Measurements from ENCODE around the gene ETV3L. TPM values are rescaled to one million over a fixed set of nuclear protein-coding genes. Genes with fewer than 3 reads are reported as not detected.

ETV3L gene
- total RNA-seq, 1 donor from 2014 or later, result not detected

GRCh38 chr1:157098519-157098918 lies 1.1 kb downstream of the ETV3L start:
- FAIRE-seq (no peak), DNase-seq (ENCODE audit: low read depth) (no peak)
- no peaks in the 10 kb centered on the region for H3K4me1 ChIP-seq (ENCODE audit: insufficient read depth, low read length)
- H3K27me3 ChIP-seq (ENCODE audit: insufficient read depth, low read length), result no peaks in the 10 kb centered on the region
- H2AFZ ChIP-seq (ENCODE audit: low read depth, low read length), result no peak overlapping the region
- H3K36me3 ChIP-seq (ENCODE audit: insufficient read depth, low read length), result no peaks in the 10 kb centered on the region
- TF ChIP-seq EZH2 (IDR thresholded peaks at IDR 0.05; ENCODE audit: insufficient read depth, low read length), result no peak
- H3K4me3 ChIP-seq (ENCODE audit: insufficient read depth, low read depth, low read length), result no peak overlapping the region
- H3K9ac ChIP-seq (ENCODE audit: low read length), result no peak overlapping the region
- H3K4me1 Mint-ChIP-seq (ENCODE audit: low read depth, unreplicated experiment), result peaks cover 5% of the 10 kb centered on the region
- H3K4me2 ChIP-seq (ENCODE audit: low read length), result no peak overlapping the region
- H3K79me2 ChIP-seq (ENCODE audit: insufficient read depth, low read length), result no peaks in the 10 kb centered on the region
- H3K27ac ChIP-seq (ENCODE audit: low read depth, low read length), result no peak overlapping the region
- H3K9me3 Mint-ChIP-seq (ENCODE audit: unreplicated experiment), result peaks cover 6% of the 10 kb centered on the region
- no peaks in the 10 kb centered on the region for H3K9me3 ChIP-seq (ENCODE audit: insufficient read depth, low read depth, low read length)
- H3K36me3 Mint-ChIP-seq (ENCODE audit: low read depth, unreplicated experiment), result no peaks in the 10 kb centered on the region
- H3K27me3 Mint-ChIP-seq (ENCODE audit: low read depth, unreplicated experiment), result peaks cover 17% of the 10 kb centered on the region
- H3K4me3 Mint-ChIP-seq (ENCODE audit: unreplicated experiment), result no peak overlapping the region
- H4K20me1 ChIP-seq (ENCODE audit: insufficient read depth, low read length), result no peaks in the 10 kb centered on the region
- H3K27ac Mint-ChIP-seq (ENCODE audit: unreplicated experiment), result no peak overlapping the region

GRCh38 chr1:157097692-157098091 lies 1.9 kb downstream of the ETV3L start:
- H2AFZ ChIP-seq (ENCODE audit: low read depth, low read length), result no peak overlapping the region

DNA sequence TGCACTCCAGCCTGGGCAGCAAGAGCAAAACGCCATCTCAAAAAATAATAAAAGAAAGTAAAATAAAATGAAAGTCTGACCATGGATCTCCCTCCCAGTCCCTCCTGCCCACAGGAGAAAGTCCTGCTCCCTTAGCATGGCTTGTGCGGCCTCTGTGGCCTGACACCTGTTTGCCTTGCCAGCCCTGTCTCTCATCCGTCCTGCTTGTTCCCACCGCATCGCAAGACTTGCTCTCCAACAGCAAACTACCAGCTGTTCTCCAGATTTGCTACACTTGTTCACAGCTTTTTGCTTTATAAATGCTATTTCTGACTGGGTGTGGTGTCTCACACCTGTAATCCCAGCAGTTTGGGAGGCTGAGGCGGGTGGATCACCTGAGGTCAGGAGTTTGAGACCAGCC lies 2.7 kb downstream of the ETV3L start:
- H4K20me1 ChIP-seq (ENCODE audit: insufficient read depth, low read length), result no peaks in the 10 kb centered on the region
- no peak overlapping the region for H3K27ac Mint-ChIP-seq (ENCODE audit: unreplicated experiment)
- DNase-seq (ENCODE audit: low read depth) (no peak), FAIRE-seq (no peak)
- H3K4me2 ChIP-seq (ENCODE audit: low read length), result no peak overlapping the region
- H3K27me3 ChIP-seq (ENCODE audit: insufficient read depth, low read length), result no peaks in the 10 kb centered on the region
- no peaks in the 10 kb centered on the region for H3K9me3 ChIP-seq (ENCODE audit: insufficient read depth, low read depth, low read length)
- H3K4me1 ChIP-seq (ENCODE audit: insufficient read depth, low read length), result no peaks in the 10 kb centered on the region
- no peak overlapping the region for H3K4me3 Mint-ChIP-seq (ENCODE audit: unreplicated experiment)
- peaks cover 2% of the 10 kb centered on the region for H3K9me3 Mint-ChIP-seq (ENCODE audit: unreplicated experiment)
- H3K4me3 ChIP-seq (ENCODE audit: insufficient read depth, low read depth, low read length), result no peak overlapping the region
- H3K36me3 Mint-ChIP-seq (ENCODE audit: low read depth, unreplicated experiment), result no peaks in the 10 kb centered on the region
- no peak overlapping the region for H3K9ac ChIP-seq (ENCODE audit: low read length)
- TF ChIP-seq CTCF (IDR thresholded peaks at IDR 0.05; ENCODE audit: insufficient read depth, low read depth, low read length), result no peak
- TF ChIP-seq EZH2 (IDR thresholded peaks at IDR 0.05; ENCODE audit: insufficient read depth, low read length), result no peak
- no peak overlapping the region for H3K27ac ChIP-seq (ENCODE audit: low read depth, low read length)
- H3K36me3 ChIP-seq (ENCODE audit: insufficient read depth, low read length), result no peaks in the 10 kb centered on the region
- peaks cover 5% of the 10 kb centered on the region for H3K4me1 Mint-ChIP-seq (ENCODE audit: low read depth, unreplicated experiment)
- H3K79me2 ChIP-seq (ENCODE audit: insufficient read depth, low read length), result no peaks in the 10 kb centered on the region
- peaks cover 8% of the 10 kb centered on the region for H3K27me3 Mint-ChIP-seq (ENCODE audit: low read depth, unreplicated experiment)
- H2AFZ ChIP-seq (ENCODE audit: low read depth, low read length), result no peak overlapping the region

More at GRCh38 chr1:157097692-157098091, 1.9 kb downstream of the ETV3L start:
- Histone ChIP-seq H3K4me2 (ENCODE audit: low read length) (no peak overlapping the region), H4K20me1 (ENCODE audit: insufficient read depth, low read length) (no peaks in the 10 kb centered on the region), H3K27ac (ENCODE audit: low read depth, low read length) (no peak overlapping the region), H3K9me3 (ENCODE audit: insufficient read depth, low read depth, low read length) (no peaks in the 10 kb centered on the region), H3K9ac (ENCODE audit: low read length) (no peak overlapping the region), H3K36me3 (ENCODE audit: insufficient read depth, low read length) (no peaks in the 10 kb centered on the region), H3K4me3 (ENCODE audit: insufficient read depth, low read depth, low read length) (no peak overlapping the region), H3K79me2 (ENCODE audit: insufficient read depth, low read length) (no peaks in the 10 kb centered on the region), H3K4me1 (ENCODE audit: insufficient read depth, low read length) (no peaks in the 10 kb centered on the region), H3K27me3 (ENCODE audit: insufficient read depth, low read length) (no peaks in the 10 kb centered on the region)
- H3K4me1 Mint-ChIP-seq (ENCODE audit: low read depth, unreplicated experiment), result peaks cover 5% of the 10 kb centered on the region
- no peaks in the 10 kb centered on the region for H3K36me3 Mint-ChIP-seq (ENCODE audit: low read depth, unreplicated experiment)
- FAIRE-seq (no peak), DNase-seq (ENCODE audit: low read depth) (no peak)
- no peak overlapping the region for H3K4me3 Mint-ChIP-seq (ENCODE audit: unreplicated experiment)
- H3K9me3 Mint-ChIP-seq (ENCODE audit: unreplicated experiment), result peaks cover 4% of the 10 kb centered on the region
- peaks cover 13% of the 10 kb centered on the region for H3K27me3 Mint-ChIP-seq (ENCODE audit: low read depth, unreplicated experiment)
- no peak for TF ChIP-seq EZH2 (IDR thresholded peaks at IDR 0.05; ENCODE audit: insufficient read depth, low read length)
- no peak for TF ChIP-seq CTCF (IDR thresholded peaks at IDR 0.05; ENCODE audit: insufficient read depth, low read depth, low read length)
- no peak overlapping the region for H3K27ac Mint-ChIP-seq (ENCODE audit: unreplicated experiment)
